Fibroblast of skin of right quadriceps (primary cell): ENCODE measurements around the gene FAM120B.
A peak's percentile ranks its signal among the peaks of the same experiment; 100 is the strongest.

ENCODE experiments used
- DNase-seq: peaks from one replicate; pipeline ENCODE4 v3.0.0-alpha.2; 2013

The FAM120B gene

DNA sequence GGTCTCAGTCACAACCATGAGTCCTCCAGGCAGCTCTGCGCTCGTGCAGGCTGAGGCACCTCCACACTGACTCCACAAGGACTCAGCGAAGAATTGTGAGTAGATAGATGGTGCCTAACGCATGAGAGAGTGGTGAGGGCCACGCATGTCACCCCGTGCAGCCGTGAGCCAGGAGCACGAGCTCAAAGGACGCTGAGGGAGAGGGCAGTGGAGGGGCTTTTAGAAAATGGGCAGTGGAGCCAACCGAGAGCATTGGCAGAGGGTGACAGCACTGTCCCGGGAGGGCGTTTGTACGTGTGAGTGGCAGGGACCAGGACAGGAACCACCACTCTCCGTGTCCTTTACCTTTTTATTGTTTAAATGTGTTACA is 141.0 kb downstream of the FAM120B start:
- DNase-seq, result no peak

DNA sequence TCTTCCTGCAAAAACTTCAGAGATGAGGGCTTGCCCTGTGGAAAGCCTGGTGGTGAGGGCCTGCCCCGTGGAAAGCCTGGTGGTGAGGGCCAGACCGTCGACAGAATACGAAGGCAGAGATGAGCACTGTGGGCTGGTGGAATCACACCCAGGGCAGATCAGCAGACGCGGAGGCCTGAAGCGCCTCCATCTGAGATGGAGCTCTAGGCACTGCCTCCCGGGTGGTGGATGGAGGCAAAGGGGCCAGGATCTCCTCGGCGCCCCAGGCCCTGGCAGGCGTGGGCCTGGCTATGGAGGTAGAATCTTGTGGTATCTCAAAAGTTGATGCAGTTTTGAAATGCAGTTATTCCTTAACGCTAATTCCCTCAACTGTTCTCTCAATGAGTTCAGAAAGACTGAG is 141.8 kb downstream of the FAM120B start:
- no peak for DNase-seq

- peak; percentile 42 for DNase-seq
Observed at GRCh38 chr6:170448751-170449630, 142.4 kb downstream of the FAM120B start.

DNA sequence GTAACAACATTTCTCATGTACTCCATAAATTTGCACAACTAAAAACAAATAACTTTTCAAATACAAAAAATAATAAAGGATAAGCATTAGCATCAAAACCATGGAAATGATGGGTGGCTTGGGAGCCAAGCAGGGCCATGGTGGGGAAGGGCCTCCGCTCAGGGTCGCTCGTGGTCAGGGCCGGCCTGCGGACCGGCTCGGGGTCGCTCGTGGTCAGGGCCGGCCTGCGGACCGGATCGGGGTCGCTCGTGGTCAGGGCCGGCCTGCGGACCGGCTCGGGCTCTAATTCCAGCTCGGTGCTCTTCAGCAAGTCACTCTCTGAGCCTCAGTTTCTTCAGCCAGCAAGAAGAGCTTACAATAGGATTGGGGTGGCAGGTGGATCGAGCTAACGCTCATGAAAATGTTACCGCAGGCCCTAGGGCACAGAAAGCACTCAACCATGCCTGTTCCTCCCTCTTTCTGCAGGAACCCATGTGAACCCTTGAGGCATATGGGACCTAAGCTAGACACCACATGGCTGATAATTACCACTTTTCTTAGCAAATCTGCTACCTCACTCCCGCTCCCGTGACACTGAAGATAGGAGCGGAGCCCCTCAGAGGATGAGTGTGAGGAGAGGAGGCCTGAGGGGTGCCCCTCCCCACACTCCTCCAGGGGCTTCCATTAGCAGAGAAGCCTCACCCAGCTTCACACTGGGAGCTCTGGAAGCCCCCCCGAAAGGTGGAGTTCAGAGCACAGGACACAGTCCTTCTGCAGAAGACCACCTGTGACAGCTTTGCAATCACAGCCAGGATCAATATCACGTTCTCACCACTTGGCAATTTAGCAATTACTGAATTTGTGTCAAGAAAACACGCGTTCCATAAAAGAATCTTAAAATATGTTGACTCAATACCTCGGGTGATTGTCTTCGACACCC is 143.5 kb downstream of the FAM120B start:
- DNase-seq, result no peak

- DNase-seq, result no peak
Observed at GRCh38 chr6:170450916-170451761, 144.6 kb downstream of the FAM120B start.

DNA sequence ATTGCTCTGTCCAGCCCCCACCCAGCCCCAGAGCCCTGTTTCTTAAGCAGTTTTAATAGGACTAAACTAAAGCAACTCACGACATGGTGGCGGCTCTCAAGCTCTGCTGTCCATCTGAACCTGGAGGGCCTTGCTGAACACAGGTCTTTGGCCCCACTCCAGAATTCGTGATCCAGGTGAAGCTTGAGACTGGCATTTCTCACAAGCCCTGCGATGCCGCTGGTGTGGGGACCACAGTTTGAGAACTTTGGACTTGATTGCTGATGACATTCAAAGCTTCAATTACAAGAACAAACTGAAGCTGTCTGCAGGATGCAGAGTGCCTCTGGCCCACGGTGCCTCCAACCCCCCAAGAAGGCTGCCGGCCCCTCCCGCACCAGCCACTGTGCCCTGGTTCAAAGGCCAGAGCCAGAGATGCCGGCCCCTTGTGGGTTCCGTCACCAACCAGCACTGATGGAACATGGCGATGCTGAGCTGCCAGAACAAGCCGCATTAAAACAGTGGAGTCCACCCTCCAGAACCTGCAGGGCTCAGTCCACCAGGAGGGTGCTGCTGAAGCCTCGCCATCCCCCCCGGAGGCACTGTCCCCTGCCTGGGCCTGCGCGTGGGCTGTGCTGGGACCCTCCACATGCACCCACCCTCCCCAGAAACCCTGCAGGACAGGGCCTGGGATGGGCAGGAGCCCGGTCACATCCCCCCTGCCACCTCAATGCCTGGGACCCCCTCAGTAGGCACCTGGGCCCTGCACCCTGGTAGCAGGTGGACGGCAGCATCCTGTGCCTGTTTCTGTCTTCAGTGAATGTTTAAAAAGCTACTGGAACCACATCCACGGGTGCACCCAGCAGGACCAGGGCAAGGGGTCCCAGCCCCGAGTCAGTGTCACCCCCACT is 145.4 kb downstream of the FAM120B start:
- DNase-seq, result no peak

- no peak for DNase-seq
Observed at GRCh38 chr6:170452767-170453545, 146.4 kb downstream of the FAM120B start.

DNA sequence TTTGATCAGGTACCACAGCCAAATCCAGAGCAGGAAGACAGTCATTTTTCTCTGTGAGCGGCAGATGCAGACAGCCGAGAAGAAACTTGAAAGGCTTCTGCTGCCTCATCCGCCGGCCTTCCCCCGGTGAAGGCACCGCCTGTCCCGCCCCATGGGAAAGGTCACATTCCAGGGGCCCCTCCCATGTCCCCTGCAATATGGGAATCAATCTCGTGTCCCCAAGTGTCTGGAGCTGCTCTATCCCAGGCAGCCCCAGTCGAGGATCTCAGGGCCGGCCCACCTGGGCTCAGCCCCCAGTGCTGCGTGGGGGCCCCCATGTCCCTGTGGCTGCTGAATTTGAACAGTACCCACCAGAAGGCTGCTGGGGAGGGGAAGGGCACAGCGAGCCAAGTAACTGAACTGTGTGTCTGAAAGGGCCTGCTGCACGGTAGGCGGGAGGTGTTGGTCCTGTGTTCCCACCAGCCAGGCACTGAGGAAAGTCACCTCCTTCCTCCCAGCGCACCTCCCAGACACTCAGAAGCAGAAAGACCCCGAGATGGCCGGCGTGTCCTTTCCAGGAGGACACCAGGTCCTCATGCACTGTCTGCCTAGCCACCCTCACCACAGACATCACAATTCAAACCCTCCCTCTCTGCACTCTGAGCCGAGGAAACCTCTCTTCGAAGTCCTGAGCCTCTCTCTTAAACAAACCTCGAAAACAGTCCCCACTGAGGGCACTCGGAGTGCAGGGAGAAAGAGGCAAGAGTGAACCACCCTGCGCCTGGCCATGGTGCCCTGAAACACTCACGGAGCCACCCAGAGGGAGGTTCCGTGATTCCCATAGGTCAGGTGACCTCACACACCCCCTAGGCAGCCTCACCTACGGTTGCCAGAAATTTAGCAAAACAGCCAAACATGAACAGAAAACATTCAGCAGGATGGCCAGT is 147.3 kb downstream of the FAM120B start:
- DNase-seq, result no peak

GRCh38 chr6:170454512-170455285 is 148.1 kb downstream of the FAM120B start:
- no peak for DNase-seq

GRCh38 chr6:170455335-170455979 is 148.9 kb downstream of the FAM120B start:
- DNase-seq, result no peak

GRCh38 chr6:170456334-170456733 is 149.8 kb downstream of the FAM120B start:
- DNase-seq, result no peak
